ENCODE measurements around the gene ETS2. TPM values are rescaled to one million over a fixed set of nuclear protein-coding genes. Genes with fewer than 3 reads are reported as not detected.

ETS2 gene
- total RNA-seq, 1 experiment from 2014 or later: 49.9 TPM

DNA sequence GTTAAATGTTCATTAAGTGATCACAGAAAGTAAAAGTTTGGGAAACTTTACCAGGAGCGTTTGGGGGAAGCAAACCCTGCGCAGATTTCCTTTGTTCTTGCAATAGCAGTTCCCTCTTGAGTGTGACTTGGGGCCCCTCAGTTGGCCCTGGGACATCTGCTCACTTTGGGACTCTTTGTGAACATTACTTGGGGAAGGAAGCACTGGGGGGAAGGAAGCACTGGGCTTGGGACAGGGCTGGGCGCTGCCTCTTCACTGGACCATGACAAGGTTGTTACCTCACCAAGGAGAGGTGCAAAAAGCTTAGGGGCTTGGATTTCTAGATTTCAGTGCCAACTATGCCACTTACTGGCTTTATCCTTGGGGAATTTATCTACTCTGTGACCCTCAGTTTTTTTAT, 63.5 kb downstream of the ETS2 start:
- no peak for DNase-seq
- H3K9me3 Mint-ChIP-seq (ENCODE audit: low read depth, unreplicated experiment): no peaks in the 10 kb centered on the region
- no peak overlapping the region for H3K27ac Mint-ChIP-seq (ENCODE audit: unreplicated experiment)
- intact Hi-C loops (cut with micrococcal nuclease; ENCODE audit: unreplicated experiment): no loop called here
- no peaks in the 10 kb centered on the region for H3K4me1 Mint-ChIP-seq (ENCODE audit: low read depth, unreplicated experiment)
- H3K36me3 Mint-ChIP-seq (ENCODE audit: insufficient read depth, unreplicated experiment): no peaks in the 10 kb centered on the region
- BruUV-seq (replicated peaks): no TSS peak
- TF ChIP-seq, protein P1, sequence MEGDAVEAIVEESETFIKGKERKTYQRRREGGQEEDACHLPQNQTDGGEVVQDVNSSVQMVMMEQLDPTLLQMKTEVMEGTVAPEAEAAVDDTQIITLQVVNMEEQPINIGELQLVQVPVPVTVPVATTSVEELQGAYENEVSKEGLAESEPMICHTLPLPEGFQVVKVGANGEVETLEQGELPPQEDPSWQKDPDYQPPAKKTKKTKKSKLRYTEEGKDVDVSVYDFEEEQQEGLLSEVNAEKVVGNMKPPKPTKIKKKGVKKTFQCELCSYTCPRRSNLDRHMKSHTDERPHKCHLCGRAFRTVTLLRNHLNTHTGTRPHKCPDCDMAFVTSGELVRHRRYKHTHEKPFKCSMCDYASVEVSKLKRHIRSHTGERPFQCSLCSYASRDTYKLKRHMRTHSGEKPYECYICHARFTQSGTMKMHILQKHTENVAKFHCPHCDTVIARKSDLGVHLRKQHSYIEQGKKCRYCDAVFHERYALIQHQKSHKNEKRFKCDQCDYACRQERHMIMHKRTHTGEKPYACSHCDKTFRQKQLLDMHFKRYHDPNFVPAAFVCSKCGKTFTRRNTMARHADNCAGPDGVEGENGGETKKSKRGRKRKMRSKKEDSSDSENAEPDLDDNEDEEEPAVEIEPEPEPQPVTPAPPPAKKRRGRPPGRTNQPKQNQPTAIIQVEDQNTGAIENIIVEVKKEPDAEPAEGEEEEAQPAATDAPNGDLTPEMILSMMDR (IDR thresholded peaks at IDR 0.05; ENCODE audit: unreplicated experiment): no peak
- H3K27me3 Mint-ChIP-seq (ENCODE audit: unreplicated experiment): no peaks in the 10 kb centered on the region
- CTCF ChIA-PET: no interaction called here
- no peak overlapping the region for H3K4me3 Mint-ChIP-seq (ENCODE audit: low read depth, unreplicated experiment)

DNA sequence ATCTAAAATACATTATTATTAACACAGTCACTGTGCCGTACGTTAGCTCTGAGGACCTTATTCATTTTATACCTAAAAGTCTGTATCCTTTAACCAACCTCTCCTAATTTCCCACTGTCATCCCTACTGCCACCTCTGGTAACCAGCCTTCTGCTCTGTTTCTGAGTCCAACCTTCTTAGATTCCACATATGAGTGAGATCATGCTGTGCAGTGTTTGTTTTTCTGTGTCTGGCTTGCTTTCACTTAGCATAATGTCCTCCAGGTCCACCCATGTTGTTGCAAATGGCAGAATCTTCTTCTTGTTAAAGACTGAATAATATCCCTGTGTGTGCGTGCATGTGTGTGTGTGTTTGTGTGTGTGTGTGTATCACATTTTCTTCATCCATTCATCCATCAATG, 64.2 kb downstream of the ETS2 start:
- no peaks in the 10 kb centered on the region for H3K36me3 Mint-ChIP-seq (ENCODE audit: insufficient read depth, unreplicated experiment)
- CTCF ChIA-PET: interaction anchor here (0.7 kb wide), 1 partner anchor 49 kb away, joined by 3 read pairs; no protein-coding TSS in a partner anchor
- no peak overlapping the region for H3K27ac Mint-ChIP-seq (ENCODE audit: unreplicated experiment)
- TF ChIP-seq, protein P1 (IDR thresholded peaks at IDR 0.05; ENCODE audit: unreplicated experiment): no peak
- no peak overlapping the region for H3K4me3 Mint-ChIP-seq (ENCODE audit: low read depth, unreplicated experiment)
- intact Hi-C loops (cut with micrococcal nuclease; ENCODE audit: unreplicated experiment): no loop called here
- no TSS peak for BruUV-seq (replicated peaks)
- no peaks in the 10 kb centered on the region for H3K4me1 Mint-ChIP-seq (ENCODE audit: low read depth, unreplicated experiment)
- H3K27me3 Mint-ChIP-seq (ENCODE audit: unreplicated experiment): no peaks in the 10 kb centered on the region
- H3K9me3 Mint-ChIP-seq (ENCODE audit: low read depth, unreplicated experiment): no peaks in the 10 kb centered on the region
- no peak for DNase-seq

Data from Calu3 (cell line).